Measurements from ENCODE around the gene TMEM95.

DNA sequence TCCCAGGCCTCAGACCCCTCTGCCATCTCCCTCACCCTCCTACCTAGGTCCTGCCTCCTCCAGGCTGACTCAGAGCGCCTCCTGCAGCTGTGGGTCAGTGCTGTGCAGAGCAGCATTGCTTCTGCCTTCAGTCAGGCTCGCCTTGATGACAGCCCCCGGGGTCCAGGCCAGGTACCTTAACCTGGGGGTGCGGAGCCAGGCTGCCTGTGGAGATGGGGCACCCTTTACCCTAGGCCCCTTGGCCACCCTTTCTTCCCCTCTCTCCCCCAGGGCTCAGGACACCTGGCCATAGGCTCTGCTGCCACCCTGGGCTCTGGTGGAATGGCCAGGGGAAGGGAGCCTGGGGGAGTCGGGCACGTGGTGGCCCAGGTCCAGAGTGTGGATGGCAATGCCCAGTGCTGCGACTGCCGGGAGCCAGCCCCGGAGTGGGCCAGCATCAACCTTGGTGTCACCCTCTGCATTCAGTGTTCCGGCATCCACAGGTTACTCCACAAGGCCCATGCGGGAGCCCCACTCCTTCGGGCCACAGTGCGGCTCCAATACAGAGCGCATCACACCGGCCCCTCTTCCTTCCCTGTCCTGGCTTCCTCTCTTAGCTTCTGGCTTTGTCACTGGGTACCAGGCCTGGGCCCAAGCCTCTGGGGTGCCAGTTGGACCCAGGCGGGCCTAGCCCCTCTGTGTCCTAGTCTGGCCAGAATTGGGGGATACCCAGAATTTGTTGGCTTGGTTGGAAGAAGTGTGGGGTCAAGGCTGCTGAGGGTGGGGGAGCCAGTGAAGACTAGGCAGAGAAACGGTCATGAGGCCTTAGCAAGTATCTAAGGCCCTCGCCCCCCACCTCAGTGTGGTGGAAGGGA, 8.0 kb upstream of the TMEM95 start:
- TF ChIP-seq, protein P1, sequence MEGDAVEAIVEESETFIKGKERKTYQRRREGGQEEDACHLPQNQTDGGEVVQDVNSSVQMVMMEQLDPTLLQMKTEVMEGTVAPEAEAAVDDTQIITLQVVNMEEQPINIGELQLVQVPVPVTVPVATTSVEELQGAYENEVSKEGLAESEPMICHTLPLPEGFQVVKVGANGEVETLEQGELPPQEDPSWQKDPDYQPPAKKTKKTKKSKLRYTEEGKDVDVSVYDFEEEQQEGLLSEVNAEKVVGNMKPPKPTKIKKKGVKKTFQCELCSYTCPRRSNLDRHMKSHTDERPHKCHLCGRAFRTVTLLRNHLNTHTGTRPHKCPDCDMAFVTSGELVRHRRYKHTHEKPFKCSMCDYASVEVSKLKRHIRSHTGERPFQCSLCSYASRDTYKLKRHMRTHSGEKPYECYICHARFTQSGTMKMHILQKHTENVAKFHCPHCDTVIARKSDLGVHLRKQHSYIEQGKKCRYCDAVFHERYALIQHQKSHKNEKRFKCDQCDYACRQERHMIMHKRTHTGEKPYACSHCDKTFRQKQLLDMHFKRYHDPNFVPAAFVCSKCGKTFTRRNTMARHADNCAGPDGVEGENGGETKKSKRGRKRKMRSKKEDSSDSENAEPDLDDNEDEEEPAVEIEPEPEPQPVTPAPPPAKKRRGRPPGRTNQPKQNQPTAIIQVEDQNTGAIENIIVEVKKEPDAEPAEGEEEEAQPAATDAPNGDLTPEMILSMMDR (conservative IDR thresholded peaks at IDR 0.05 in 1 of 2, IDR thresholded peaks at IDR 0.05 in 1 of 2; ENCODE audit: extremely low read depth in 1 of 2, insufficient read depth in 1 of 2, low read depth in 1 of 2, low read length in 2 of 2), result no peak
- TF ChIP-seq EZH2 (IDR thresholded peaks at IDR 0.05; ENCODE audit: borderline replicate concordance, low read length), result no peak
